Naive thymus-derived CD8-positive, alpha-beta T cell (primary cell): ENCODE results near the gene MYZAP. TPM values are rescaled to one million over a fixed set of nuclear protein-coding genes. Genes with fewer than 3 reads are reported as not detected.
A peak's percentile ranks its signal among the peaks of the same experiment; 100 is the strongest.

ENCODE experiments used
- ATAC-seq, 2 donors: fragments of 150-1000 bp; cut with Tn5 transposase in 1 of 2; sonication (Bioruptor Pico), chemical (Tn5 transposase) in 1 of 2; 1 replicate in 1 of 2; 2 replicates in 1 of 2; pipeline ENCODE4 v1.10.0; 2021; ENCODE audit warnings: mild to moderate bottlenecking in 2 of 2, moderate library complexity in 2 of 2
- POLR2A ChIA-PET: fragments of 350-600 bp; sonication (Branson Sonifier 250); formaldehyde crosslinking; loops from one replicate; lab custom pipeline; 2021; ENCODE audit warnings: antibody characterized with exemption; lab: Charles Lee
- DNase-seq, 10 donors: peaks; one replicate each; pipeline versions ENCODE4 v3.0.0 to v3.0.0-alpha.2; 2020 to 2022
- H3K27ac Mint-ChIP-seq, 10 donors: one replicate each; pipeline ENCODE4 v1.8.0; 2020 to 2022; ENCODE audit warnings: mild to moderate bottlenecking in 10 of 10, mixed read lengths in 10 of 10, moderate library complexity in 4 of 10, inconsistent platforms in 1 of 10
- H3K27me3 Mint-ChIP-seq, 5 donors: one replicate each; pipeline ENCODE4 v1.8.0; 2021 to 2022; ENCODE audit warnings: mixed read lengths in 5 of 5
- H3K36me3 Mint-ChIP-seq, 3 donors: one replicate each; pipeline ENCODE4 v1.8.0; 2020 to 2022; ENCODE audit warnings: mixed read lengths in 3 of 3, mild to moderate bottlenecking in 2 of 3, inconsistent platforms in 1 of 3
- H3K4me1 Mint-ChIP-seq, 4 donors: one replicate each; pipeline ENCODE4 v1.8.0; 2021 to 2022; ENCODE audit warnings: mixed read lengths in 4 of 4
- H3K4me3 Mint-ChIP-seq, 10 donors: one replicate each; pipeline ENCODE4 v1.8.0; 2020 to 2022; ENCODE audit warnings: mild to moderate bottlenecking in 10 of 10, mixed read lengths in 10 of 10, moderate library complexity in 6 of 10, inconsistent platforms in 1 of 10
- H3K9me3 Mint-ChIP-seq, 9 donors: one replicate each; pipeline ENCODE4 v1.8.0; 2020 to 2022; ENCODE audit warnings: mixed read lengths in 9 of 9, mild to moderate bottlenecking in 3 of 9, inconsistent platforms in 1 of 9, moderate library complexity in 1 of 9
- polyA plus RNA-seq, 3 donors: library from polyadenylated mRNA; unstranded; fragments of 300-500 nt; fragmentation: Illumina TruSeq; gene quantifications; one replicate each; pipeline ENCODE4 v1.2.3, GENCODE V29; 2021
- total RNA-seq, 8 experiments: library from RNA in 2 of 8; stranded (reverse) in 2 of 8; gene quantifications; one replicate each; pipeline ENCODE4 v1.2.3 and lab custom pipeline; 2021 to 2026

MYZAP gene
- total and polyA plus RNA-seq, 5 experiments from 2014 or later: 0.20 to 0.26 TPM; not detected in 3

GRCh38 chr15:57646087-57646486 is 54.4 kb downstream of the MYZAP start:
- H3K27me3 Mint-ChIP-seq: peaks cover 0 to 24% (median 5%) of the 10 kb centered on the region in 5 donors
- H3K36me3 Mint-ChIP-seq: no peaks in the 10 kb centered on the region
- ATAC-seq (no peak), DNase-seq (no peak)
- peaks cover 0 to 15% (median 4%) of the 10 kb centered on the region in 4 donors for H3K4me1 Mint-ChIP-seq
- no peaks in the 10 kb centered on the region for H3K9me3 Mint-ChIP-seq
- POLR2A ChIA-PET: no interaction called here
- no peak overlapping the region for H3K27ac Mint-ChIP-seq
- no peak overlapping the region for H3K4me3 Mint-ChIP-seq

- Mint-ChIP-seq H3K9me3 (no peaks in the 10 kb centered on the region), H3K36me3 (no peaks in the 10 kb centered on the region), H3K27ac (no peak overlapping the region), H3K4me1 (peaks cover 0 to 15% (median 0%) of the 10 kb centered on the region in 4 donors), H3K27me3 (peaks cover 0 to 24% (median 7%) of the 10 kb centered on the region in 5 donors), H3K4me3 (no peak overlapping the region)
- no peak for DNase-seq
- POLR2A ChIA-PET: no interaction called here
- no peak for ATAC-seq
Observed at GRCh38 chr15:57647071-57647790, 55.5 kb downstream of the MYZAP start.

- POLR2A ChIA-PET: no interaction called here
- no peaks in the 10 kb centered on the region for H3K36me3 Mint-ChIP-seq
- H3K27me3 Mint-ChIP-seq: peaks cover 0 to 24% (median 7%) of the 10 kb centered on the region in 5 donors
- no peak for ATAC-seq
- H3K4me1 Mint-ChIP-seq: peaks cover 0 to 15% (median 0%) of the 10 kb centered on the region in 4 donors
- H3K9me3 Mint-ChIP-seq: no peaks in the 10 kb centered on the region
- DNase-seq: no peak
- no peak overlapping the region for H3K27ac Mint-ChIP-seq
- H3K4me3 Mint-ChIP-seq: no peak overlapping the region
Observed at GRCh38 chr15:57647791-57648130, 56.1 kb downstream of the MYZAP start.

- Mint-ChIP-seq H3K4me1 (peaks cover 0 to 15% (median 0%) of the 10 kb centered on the region in 4 donors), H3K9me3 (no peaks in the 10 kb centered on the region), H3K36me3 (no peaks in the 10 kb centered on the region), H3K27ac (no peak overlapping the region), H3K27me3 (peaks cover 0 to 24% (median 7%) of the 10 kb centered on the region in 5 donors), H3K4me3 (no peak overlapping the region)
- no peak for ATAC-seq
- POLR2A ChIA-PET: no interaction called here
- no peak for DNase-seq
Observed at GRCh38 chr15:57649138-57649537, 57.4 kb downstream of the MYZAP start.

GRCh38 chr15:57651445-57651844 is 59.7 kb downstream of the MYZAP start:
- POLR2A ChIA-PET: no interaction called here
- no peak overlapping the region for H3K4me3 Mint-ChIP-seq

GRCh38 chr15:57652481-57652880 is 60.8 kb downstream of the MYZAP start:
- POLR2A ChIA-PET: no interaction called here

More at GRCh38 chr15:57651445-57651844, 59.7 kb downstream of the MYZAP start:
- no peak overlapping the region for H3K27ac Mint-ChIP-seq
- DNase-seq: no peak
- peaks cover 0 to 11% (median 0%) of the 10 kb centered on the region in 4 donors for H3K4me1 Mint-ChIP-seq
- H3K27me3 Mint-ChIP-seq: peaks cover 0 to 16% (median 4%) of the 10 kb centered on the region in 5 donors
- H3K36me3 Mint-ChIP-seq: no peaks in the 10 kb centered on the region
- ATAC-seq: no peak
- H3K9me3 Mint-ChIP-seq: no peaks in the 10 kb centered on the region

GRCh38 chr15:57654153-57654852 is 62.6 kb downstream of the MYZAP start:
- POLR2A ChIA-PET: no interaction called here
- ATAC-seq (no peak), DNase-seq (no peak)
- Mint-ChIP-seq H3K27me3 (peaks cover 0 to 9% (median 4%) of the 10 kb centered on the region in 5 donors), H3K27ac (no peak overlapping the region), H3K4me1 (no peaks in the 10 kb centered on the region), H3K4me3 (no peak overlapping the region), H3K9me3 (no peaks in the 10 kb centered on the region), H3K36me3 (no peaks in the 10 kb centered on the region)

More at GRCh38 chr15:57652481-57652880, 60.8 kb downstream of the MYZAP start:
- no peak for ATAC-seq
- Mint-ChIP-seq H3K36me3 (no peaks in the 10 kb centered on the region), H3K4me3 (no peak overlapping the region), H3K27ac (no peak overlapping the region), H3K9me3 (no peaks in the 10 kb centered on the region), H3K4me1 (peaks cover 0 to 4% (median 0%) of the 10 kb centered on the region in 4 donors), H3K27me3 (peaks cover 0 to 9% (median 4%) of the 10 kb centered on the region in 5 donors)
- DNase-seq: no peak

- H3K36me3 Mint-ChIP-seq: no peaks in the 10 kb centered on the region
- H3K9me3 Mint-ChIP-seq: no peaks in the 10 kb centered on the region
- POLR2A ChIA-PET: no interaction called here
- H3K27me3 Mint-ChIP-seq: peaks cover 2 to 8% (median 4%) of the 10 kb centered on the region in 5 donors
- H3K4me3 Mint-ChIP-seq: no peak overlapping the region
- ATAC-seq: no peak
- no peak overlapping the region for H3K27ac Mint-ChIP-seq
- no peak for DNase-seq
- H3K4me1 Mint-ChIP-seq: no peaks in the 10 kb centered on the region
Observed at GRCh38 chr15:57655053-57655452, 63.3 kb downstream of the MYZAP start.

- POLR2A ChIA-PET: no interaction called here
- no peak overlapping the region for H3K27ac Mint-ChIP-seq
- DNase-seq (no peak), ATAC-seq (no peak)
- no peaks in the 10 kb centered on the region for H3K4me1 Mint-ChIP-seq
- no peak overlapping the region for H3K4me3 Mint-ChIP-seq
- H3K36me3 Mint-ChIP-seq: no peaks in the 10 kb centered on the region
- H3K9me3 Mint-ChIP-seq: no peaks in the 10 kb centered on the region
- H3K27me3 Mint-ChIP-seq: peaks cover 0 to 6% (median 2%) of the 10 kb centered on the region in 5 donors
Observed at GRCh38 chr15:57655809-57656208, 64.1 kb downstream of the MYZAP start.

GRCh38 chr15:57656434-57656833 is 64.7 kb downstream of the MYZAP start:
- Mint-ChIP-seq H3K4me1 (no peaks in the 10 kb centered on the region), H3K27ac (peak overlapping the region in 1 of 10 donors; percentile 1), H3K27me3 (peaks cover 0 to 7% (median 2%) of the 10 kb centered on the region in 5 donors), H3K4me3 (no peak overlapping the region), H3K36me3 (no peaks in the 10 kb centered on the region), H3K9me3 (no peaks in the 10 kb centered on the region)
- no peak for DNase-seq
- no peak for ATAC-seq
- POLR2A ChIA-PET: no interaction called here

GRCh38 chr15:57657619-57658018 is 65.9 kb downstream of the MYZAP start:
- H3K27ac Mint-ChIP-seq: no peak overlapping the region
- no peak for ATAC-seq
- H3K4me1 Mint-ChIP-seq: no peaks in the 10 kb centered on the region
- POLR2A ChIA-PET: no interaction called here
- no peak for DNase-seq
- H3K9me3 Mint-ChIP-seq: no peaks in the 10 kb centered on the region
- H3K27me3 Mint-ChIP-seq: peaks cover 0 to 12% (median 0%) of the 10 kb centered on the region in 5 donors
- no peak overlapping the region for H3K4me3 Mint-ChIP-seq
- H3K36me3 Mint-ChIP-seq: no peaks in the 10 kb centered on the region

GRCh38 chr15:57662091-57662744 is 70.5 kb downstream of the MYZAP start:
- Mint-ChIP-seq H3K4me1 (no peaks in the 10 kb centered on the region), H3K27me3 (peaks cover 0 to 14% (median 1%) of the 10 kb centered on the region in 5 donors), H3K36me3 (no peaks in the 10 kb centered on the region), H3K27ac (no peak overlapping the region), H3K4me3 (no peak overlapping the region), H3K9me3 (no peaks in the 10 kb centered on the region)
- POLR2A ChIA-PET: no interaction called here
- ATAC-seq: no peak
- DNase-seq: no peak

- Mint-ChIP-seq H3K4me1 (no peaks in the 10 kb centered on the region), H3K27ac (no peak overlapping the region), H3K36me3 (no peaks in the 10 kb centered on the region), H3K4me3 (no peak overlapping the region), H3K27me3 (peaks cover 0 to 14% (median 1%) of the 10 kb centered on the region in 5 donors), H3K9me3 (no peaks in the 10 kb centered on the region)
- DNase-seq (no peak), ATAC-seq (no peak)
- POLR2A ChIA-PET: no interaction called here
Observed at GRCh38 chr15:57662802-57663201, 71.1 kb downstream of the MYZAP start.
